Vagina (tissue), 2 donors: ENCODE measurements around the gene CDH13.

Experiments used
- CTCF ChIP-seq, 3 experiments: fragments of 450-650 bp in 2 of 3; fragments of 200-600 bp in 1 of 3; sonication (generic) in 1 of 3; IDR thresholded peaks; one replicate each; pipeline ENCODE4 v1.5.1; 2017 to 2019; ENCODE audit warnings: antibody characterized with exemption in 3 of 3, mild to moderate bottlenecking in 2 of 3, moderate library complexity in 2 of 3
- POLR2A ChIP-seq, 2 donors: fragments of 450-650 bp; IDR thresholded peaks; one replicate each; pipeline ENCODE4 v1.6.1; 2017; ENCODE audit warnings: antibody characterized with exemption in 2 of 2, mild to moderate bottlenecking in 2 of 2, moderate library complexity in 2 of 2

- TF ChIP-seq CTCF (IDR thresholded peaks at IDR 0.05) (no peak), POLR2A (IDR thresholded peaks at IDR 0.05) (no peak)
Measured at GRCh38 chr16:83847371-83848225, 1220.8 kb downstream of the CDH13 start.
